ENCODE data around the gene TRIM69. TPM values are rescaled to one million over a fixed set of nuclear protein-coding genes. Genes with fewer than 3 reads are reported as not detected.

The TRIM69 gene
- total and polyA plus RNA-seq, 2 of the 8 experiments (the other 6 are each of a cell fraction or from before 2014, with no cell fraction given) = 4.3 to 6.2 TPM

DNA sequence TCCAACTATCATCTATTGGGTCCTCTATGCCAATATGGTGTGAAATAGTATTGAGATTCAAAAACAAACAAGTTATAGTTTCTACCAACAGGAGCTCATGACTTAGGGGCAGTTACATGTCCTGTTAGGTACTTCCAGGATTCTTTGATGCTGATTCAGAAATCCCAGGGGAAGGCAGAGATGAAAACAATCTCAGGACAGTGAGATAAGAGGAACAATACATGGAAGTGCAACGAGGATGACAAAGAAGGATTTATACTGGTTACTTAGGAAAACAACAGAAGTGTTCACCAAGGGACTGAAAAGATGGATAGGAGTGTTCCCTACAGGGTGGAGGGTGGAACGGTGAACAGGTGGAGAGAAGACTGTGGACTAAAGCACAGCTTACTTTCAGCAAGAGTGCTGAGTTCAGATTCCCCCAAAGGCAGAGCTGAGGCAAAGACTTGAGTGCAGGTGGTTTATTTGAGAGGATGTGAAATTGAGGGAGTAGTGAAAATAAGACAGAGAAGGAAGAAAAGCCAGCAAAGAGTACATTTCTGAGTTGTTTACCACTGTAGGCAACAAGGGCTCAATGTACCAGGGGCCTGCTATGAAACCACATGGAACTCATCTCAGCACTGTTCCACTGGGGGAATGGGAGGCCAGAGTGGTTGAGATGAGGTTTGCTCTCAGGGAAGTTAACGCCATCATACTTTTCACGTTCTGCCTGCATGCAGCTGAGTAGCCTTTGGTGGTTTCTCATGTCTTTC lies 68.1 kb downstream of the TRIM69 start (continued):
- TF ChIP-seq SP1 (IDR thresholded peaks at IDR 0.05; ENCODE audit: low read depth, low read length) (no peak), CREB1 (IDR thresholded peaks at IDR 0.05) (no peak)

Measured in H1 (cell line).